ENCODE measurements around the gene PAX2. TPM values are rescaled to one million over a fixed set of nuclear protein-coding genes. Genes with fewer than 3 reads are reported as not detected.

The PAX2 gene
- total and polyA plus RNA-seq, 2 of the 13 experiments (the other 11 are each of a cell fraction or from before 2014, with no cell fraction given) = not detected

DNA sequence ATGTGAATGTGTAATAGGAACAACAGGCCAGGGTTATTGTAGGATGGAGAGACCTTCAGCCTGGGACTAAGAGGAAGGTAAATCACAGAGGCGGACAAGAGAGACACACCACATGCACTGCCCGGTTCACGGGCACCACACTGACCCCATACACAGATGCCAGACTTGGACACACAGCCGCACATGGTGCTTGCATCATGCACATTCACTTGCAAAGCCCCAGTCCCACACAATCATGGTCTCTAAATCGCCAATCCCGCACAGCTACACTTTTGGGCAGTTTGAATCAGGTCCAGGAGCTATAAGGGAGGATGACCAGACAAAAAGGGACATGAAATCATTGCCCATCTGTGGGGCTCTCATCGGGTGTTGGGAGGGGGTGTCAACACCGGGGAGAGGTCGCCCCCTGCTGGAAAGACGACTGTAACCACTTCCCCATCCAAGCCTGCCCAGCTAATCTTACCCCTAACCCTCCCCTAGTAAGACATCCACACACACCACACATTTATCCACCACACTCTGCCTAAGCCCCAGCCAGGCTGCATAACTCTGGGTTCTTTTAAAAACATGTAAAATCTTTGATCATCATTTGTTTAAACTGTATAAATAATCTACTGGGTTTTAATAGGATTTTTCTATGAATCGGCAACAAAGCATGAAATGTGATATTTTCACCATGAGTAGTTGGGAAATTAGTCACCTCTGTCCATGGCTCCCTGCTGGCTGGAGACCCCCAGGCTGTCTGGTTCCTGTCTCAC, 126.8 kb downstream of the PAX2 start (continued):
- TF ChIP-seq ZNF644 (CRISPR knock-in tag; IDR thresholded peaks at IDR 0.05; ENCODE audit: low read depth) = peak; percentile 34; the same call in 1 of the 2 replicates
- TF ChIP-seq ZNF296 (CRISPR knock-in tag; conservative IDR thresholded peaks at IDR 0.05) = no peak
- no peak for TF ChIP-seq FOXK1 (CRISPR knock-in tag; IDR thresholded peaks at IDR 0.05; ENCODE audit: borderline replicate concordance, low read depth)
- TF ChIP-seq HMGXB4 (CRISPR knock-in tag; IDR thresholded peaks at IDR 0.05; ENCODE audit: borderline replicate concordance in 1 of 2, low read depth in 1 of 2) = 0 out of 4 replicates have a peak, but pooled peaks have one; percentile 31
- TF ChIP-seq AHR (CRISPR knock-in tag; IDR thresholded peaks at IDR 0.05) = no peak
- TF ChIP-seq STAG1 (CRISPR knock-in tag; IDR thresholded peaks at IDR 0.05) = peak; percentile 73
- TF ChIP-seq SMC3 (IDR thresholded peaks at IDR 0.05; ENCODE audit: low read length) = peak; percentile 25; the same call in 1 of the 2 replicates
- TF ChIP-seq MED8 (CRISPR knock-in tag; IDR thresholded peaks at IDR 0.05; ENCODE audit: insufficient replicate concordance) = no peak

DNA sequence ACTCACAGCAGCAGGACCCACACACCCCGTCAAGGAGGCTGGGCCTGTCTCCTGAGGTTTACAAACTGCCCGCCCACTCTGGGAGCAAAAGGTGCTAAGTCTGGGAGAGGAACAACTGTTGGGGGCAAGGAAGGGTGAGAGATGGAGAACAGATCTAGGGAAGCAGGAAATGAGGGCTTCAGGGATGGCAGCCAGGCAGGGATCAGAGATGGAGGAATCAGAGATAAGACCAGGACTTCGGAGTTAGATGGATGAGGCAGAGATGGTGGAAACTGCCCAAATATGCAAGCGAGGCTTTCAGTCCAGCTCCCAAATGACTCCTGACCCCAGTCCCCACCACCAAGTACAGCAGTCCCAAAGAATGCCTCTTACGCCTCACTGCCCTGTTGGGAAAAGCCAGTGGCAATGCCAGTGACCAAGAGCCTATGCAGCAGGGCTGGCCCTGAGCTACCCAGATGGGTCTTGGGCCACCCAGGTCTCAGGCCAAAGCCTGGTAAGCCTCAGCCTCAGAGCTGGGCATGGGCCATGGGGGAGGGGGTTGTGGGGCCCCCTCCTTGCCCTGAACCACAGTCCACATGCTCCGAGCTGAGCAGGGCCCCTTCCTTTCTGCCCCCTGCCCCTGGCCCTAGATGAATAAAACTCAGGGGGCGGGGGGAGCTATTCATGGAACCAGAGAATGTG, 127.9 kb downstream of the PAX2 start:
- BruUV-seq (replicated peaks) = no TSS peak
- H3K36me3 ChIP-seq (replicated peaks in 1 of 2; ENCODE audit: control insufficient read depth in 1 of 2, insufficient read depth in 2 of 2, low read length in 2 of 2) = no peaks in the 10 kb centered on the region
- FAIRE-seq (no peak), ATAC-seq (no peak), DNase-seq (ENCODE audit: low spot score) (no peak)
- no peaks in the 10 kb centered on the region for H3K79me2 ChIP-seq (ENCODE audit: insufficient read depth, low read length)
- no peaks in the 10 kb centered on the region for H4K20me1 ChIP-seq (ENCODE audit: insufficient read depth, low read length)
- CTCF ChIA-PET (ENCODE audit: low intra/inter-chr PET ratio, low total read pairs) = no interaction called here
- H3K9ac ChIP-seq (ENCODE audit: insufficient read depth, low read depth, low read length) = no peak overlapping the region
- no peak overlapping the region for H3K4me3 ChIP-seq (replicated peaks in 1 of 3; ENCODE audit: insufficient read depth in 1 of 3, low read depth in 2 of 3, low read length in 3 of 3)
- POLR2A ChIA-PET = no interaction called here
- peaks cover 2 to 11% of the 10 kb centered on the region in 2 experiments; a peak in 2 of 5 replicates for H3K27me3 ChIP-seq (ENCODE audit: control insufficient read depth in 1 of 2, insufficient read depth in 2 of 2, low read length in 2 of 2)
- H3K27ac ChIP-seq (ENCODE audit: extremely low read length, insufficient read depth, low read length) = no peak overlapping the region
- H3K4me2 ChIP-seq (ENCODE audit: low read depth, low read length) = no peak overlapping the region
- peaks cover 60% of the 10 kb centered on the region for H3K4me1 ChIP-seq (ENCODE audit: insufficient read depth, low read length)
- no peak overlapping the region for H2AFZ ChIP-seq (ENCODE audit: low read length)
- intact Hi-C loops (cut with micrococcal nuclease; ENCODE audit: unreplicated experiment) = no loop called here
- no peaks in the 10 kb centered on the region for H3K9me3 ChIP-seq (ENCODE audit: low read length)
- no peak for TF ChIP-seq ATF7-NPFF (CRISPR knock-in tag; IDR thresholded peaks at IDR 0.05; ENCODE audit: low read depth)
- TF ChIP-seq, protein P1, sequence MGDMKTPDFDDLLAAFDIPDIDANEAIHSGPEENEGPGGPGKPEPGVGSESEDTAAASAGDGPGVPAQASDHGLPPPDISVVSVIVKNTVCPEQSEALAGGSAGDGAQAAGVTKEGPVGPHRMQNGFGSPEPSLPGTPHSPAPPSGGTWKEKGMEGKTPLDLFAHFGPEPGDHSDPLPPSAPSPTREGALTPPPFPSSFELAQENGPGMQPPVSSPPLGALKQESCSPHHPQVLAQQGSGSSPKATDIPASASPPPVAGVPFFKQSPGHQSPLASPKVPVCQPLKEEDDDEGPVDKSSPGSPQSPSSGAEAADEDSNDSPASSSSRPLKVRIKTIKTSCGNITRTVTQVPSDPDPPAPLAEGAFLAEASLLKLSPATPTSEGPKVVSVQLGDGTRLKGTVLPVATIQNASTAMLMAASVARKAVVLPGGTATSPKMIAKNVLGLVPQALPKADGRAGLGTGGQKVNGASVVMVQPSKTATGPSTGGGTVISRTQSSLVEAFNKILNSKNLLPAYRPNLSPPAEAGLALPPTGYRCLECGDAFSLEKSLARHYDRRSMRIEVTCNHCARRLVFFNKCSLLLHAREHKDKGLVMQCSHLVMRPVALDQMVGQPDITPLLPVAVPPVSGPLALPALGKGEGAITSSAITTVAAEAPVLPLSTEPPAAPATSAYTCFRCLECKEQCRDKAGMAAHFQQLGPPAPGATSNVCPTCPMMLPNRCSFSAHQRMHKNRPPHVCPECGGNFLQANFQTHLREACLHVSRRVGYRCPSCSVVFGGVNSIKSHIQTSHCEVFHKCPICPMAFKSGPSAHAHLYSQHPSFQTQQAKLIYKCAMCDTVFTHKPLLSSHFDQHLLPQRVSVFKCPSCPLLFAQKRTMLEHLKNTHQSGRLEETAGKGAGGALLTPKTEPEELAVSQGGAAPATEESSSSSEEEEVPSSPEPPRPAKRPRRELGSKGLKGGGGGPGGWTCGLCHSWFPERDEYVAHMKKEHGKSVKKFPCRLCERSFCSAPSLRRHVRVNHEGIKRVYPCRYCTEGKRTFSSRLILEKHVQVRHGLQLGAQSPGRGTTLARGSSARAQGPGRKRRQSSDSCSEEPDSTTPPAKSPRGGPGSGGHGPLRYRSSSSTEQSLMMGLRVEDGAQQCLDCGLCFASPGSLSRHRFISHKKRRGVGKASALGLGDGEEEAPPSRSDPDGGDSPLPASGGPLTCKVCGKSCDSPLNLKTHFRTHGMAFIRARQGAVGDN (CRISPR knock-in tag; IDR thresholded peaks at IDR 0.05) = 0 out of 2 replicates have a peak, but pooled peaks have one; percentile 16
- WGBS (ENCODE audit: low lambda C conversion rate) = 60% methylated on average over 6 of the region's 7 CpGs
- in situ Hi-C loops (cut with HindIII; ENCODE audit: extremely low pct_ligation_motif_present, low pct_unique_long_range_greater_than_20kb) = no loop called here

All from HepG2 (cell line).